Nephron (organoid): ENCODE measurements around the gene CAMKK2.
"Not testable (repeated sequence)": the region's sequence is repeated elsewhere in the genome, so short reads cannot be mapped to it uniquely, and the experiment has no call there.

Source experiments
- H3K27ac Mint-ChIP-seq, 3 experiments: 2 replicates each; pipeline ENCODE4 v1.8.0; 2020; ENCODE audit warnings: mixed read lengths in 3 of 3, mild to moderate bottlenecking in 2 of 3, moderate library complexity in 1 of 3
- H3K27me3 Mint-ChIP-seq: 2 replicates; pipeline ENCODE4 v1.8.0; 2021; ENCODE audit warnings: low read depth, mild to moderate bottlenecking, moderate library complexity, mixed read lengths
- H3K36me3 Mint-ChIP-seq: 2 replicates; pipeline ENCODE4 v1.8.0; 2020; ENCODE audit warnings: low read depth, mixed read lengths
- H3K4me1 Mint-ChIP-seq: 2 replicates; pipeline ENCODE4 v1.8.0; 2020; ENCODE audit warnings: mixed read lengths
- H3K4me3 Mint-ChIP-seq, 3 experiments: 2 replicates each; pipeline ENCODE4 v1.8.0; 2020; ENCODE audit warnings: mild to moderate bottlenecking in 3 of 3, mixed read lengths in 3 of 3, moderate library complexity in 2 of 3
- H3K9me3 Mint-ChIP-seq: 2 replicates; pipeline ENCODE4 v1.8.0; 2020; ENCODE audit warnings: mixed read lengths
- CTCF ChIP-seq, 3 experiments: fragments of 200-600 bp; sonication (generic); IDR thresholded peaks; one replicate each; pipeline ENCODE4 v1.5.0; 2021; ENCODE audit warnings: antibody characterized with exemption in 3 of 3; ENCODE audit not compliant: unreplicated experiment in 3 of 3

The CAMKK2 gene

GRCh38 chr12:121259074-121259473 lies 37.4 kb downstream of the CAMKK2 start:
- Mint-ChIP-seq H3K36me3 (peaks cover 59% of the 10 kb centered on the region), H3K27ac (no peak overlapping the region), H3K9me3 (no peaks in the 10 kb centered on the region), H3K4me1 (no peaks in the 10 kb centered on the region), H3K4me3 (no peak overlapping the region), H3K27me3 (no peaks in the 10 kb centered on the region)
- no peak for TF ChIP-seq CTCF (IDR thresholded peaks at IDR 0.05; ENCODE audit: unreplicated experiment in 3 of 3)

- peaks cover 65% of the 10 kb centered on the region for H3K36me3 Mint-ChIP-seq
- not testable (repeated sequence) for H3K9me3 Mint-ChIP-seq, H3K4me1 Mint-ChIP-seq, H3K4me3 Mint-ChIP-seq, H3K27me3 Mint-ChIP-seq
- peak overlapping the region in 1 of 3 experiments; percentile 73 for H3K27ac Mint-ChIP-seq
Observed at GRCh38 chr12:121257704-121258449, 38.6 kb downstream of the CAMKK2 start.

- no peak overlapping the region for H3K27ac Mint-ChIP-seq
- no peaks in the 10 kb centered on the region for H3K4me1 Mint-ChIP-seq
- no peaks in the 10 kb centered on the region for H3K9me3 Mint-ChIP-seq
- no peak for TF ChIP-seq CTCF (IDR thresholded peaks at IDR 0.05; ENCODE audit: unreplicated experiment in 3 of 3)
- no peaks in the 10 kb centered on the region for H3K27me3 Mint-ChIP-seq
- H3K36me3 Mint-ChIP-seq: peaks cover 71% of the 10 kb centered on the region
- H3K4me3 Mint-ChIP-seq: no peak overlapping the region
Observed at GRCh38 chr12:121255433-121255832, 41.1 kb downstream of the CAMKK2 start.

GRCh38 chr12:121253638-121254335 lies 42.7 kb downstream of the CAMKK2 start:
- Mint-ChIP-seq H3K9me3 (no peaks in the 10 kb centered on the region), H3K36me3 (peaks cover 66% of the 10 kb centered on the region), H3K27ac (no peak overlapping the region), H3K4me3 (no peak overlapping the region), H3K4me1 (no peaks in the 10 kb centered on the region), H3K27me3 (no peaks in the 10 kb centered on the region)
- no peak for TF ChIP-seq CTCF (IDR thresholded peaks at IDR 0.05; ENCODE audit: unreplicated experiment in 3 of 3)

GRCh38 chr12:121252712-121253345 lies 43.7 kb downstream of the CAMKK2 start:
- no peak for TF ChIP-seq CTCF (IDR thresholded peaks at IDR 0.05; ENCODE audit: unreplicated experiment in 3 of 3)
- Mint-ChIP-seq H3K27me3 (no peaks in the 10 kb centered on the region), H3K4me3 (no peak overlapping the region), H3K36me3 (peaks cover 66% of the 10 kb centered on the region), H3K4me1 (no peaks in the 10 kb centered on the region), H3K27ac (no peak overlapping the region), H3K9me3 (no peaks in the 10 kb centered on the region)

- Mint-ChIP-seq H3K27ac (no peak overlapping the region), H3K4me3 (no peak overlapping the region), H3K9me3 (no peaks in the 10 kb centered on the region)
Observed at GRCh38 chr12:121251838-121252237, 44.7 kb downstream of the CAMKK2 start.

More at GRCh38 chr12:121251838-121252237, 44.7 kb downstream of the CAMKK2 start:
- no peak for TF ChIP-seq CTCF (IDR thresholded peaks at IDR 0.05; ENCODE audit: unreplicated experiment in 3 of 3)
- H3K36me3 Mint-ChIP-seq: peaks cover 71% of the 10 kb centered on the region
- H3K4me1 Mint-ChIP-seq: no peaks in the 10 kb centered on the region
- H3K27me3 Mint-ChIP-seq: no peaks in the 10 kb centered on the region
